Liver (tissue), 9 donors: Measurements from ENCODE around the gene CRISPLD2. TPM values are rescaled to one million over a fixed set of nuclear protein-coding genes. Genes with fewer than 3 reads are reported as not detected.

Experiments
- DNase-seq: peaks from one replicate; pipeline ENCODE4 v3.0.0-alpha.2; 2017; ENCODE audit warnings: low spot score
- H3K27ac ChIP-seq, 2 donors: one replicate each; pipeline ENCODE4 v1.7.0; 2013; ENCODE audit warnings: inconsistent platforms in 2 of 2, low read length in 2 of 2, control low read depth in 1 of 2, low read depth in 1 of 2, mild to moderate bottlenecking in 1 of 2
- H3K27me3 ChIP-seq, 4 donors: one replicate each; pipeline versions ENCODE4 v1.6.1 to v1.7.0; 2013; ENCODE audit warnings: low read length in 3 of 4, inconsistent platforms in 1 of 4, mild to moderate bottlenecking in 1 of 4, moderate library complexity in 1 of 4; ENCODE audit not compliant: control insufficient read depth in 4 of 4, insufficient read depth in 4 of 4
- H3K36me3 ChIP-seq, 4 donors: one replicate each; pipeline versions ENCODE4 v1.6.1 to v1.7.0; 2013; ENCODE audit warnings: low read length in 3 of 4, mild to moderate bottlenecking in 3 of 4, low read depth in 1 of 4, moderate library complexity in 1 of 4; ENCODE audit not compliant: control insufficient read depth in 4 of 4, insufficient read depth in 3 of 4
- H3K4me1 ChIP-seq, 4 donors: one replicate each; pipeline versions ENCODE4 v1.6.1 to v1.7.0; 2013; ENCODE audit warnings: low read length in 3 of 4, mild to moderate bottlenecking in 3 of 4, moderate library complexity in 1 of 4; ENCODE audit not compliant: control insufficient read depth in 4 of 4, insufficient read depth in 4 of 4
- H3K4me3 ChIP-seq, 3 donors: one replicate each; pipeline versions ENCODE4 v1.6.1 to v1.7.0; 2013; ENCODE audit warnings: low read length in 3 of 3, control low read depth in 1 of 3, low read depth in 1 of 3, mild to moderate bottlenecking in 1 of 3
- H3K9ac ChIP-seq, 2 donors: one replicate each; pipeline ENCODE4 v1.7.0; 2013; ENCODE audit warnings: low read length in 2 of 2, mild to moderate bottlenecking in 2 of 2, moderate library complexity in 2 of 2, control low read depth in 1 of 2, low read depth in 1 of 2
- H3K9me3 ChIP-seq, 4 donors: one replicate each; pipeline versions ENCODE4 v1.6.1 to v1.7.0; 2013; ENCODE audit warnings: low read length in 3 of 4; ENCODE audit not compliant: control insufficient read depth in 4 of 4
- GABPA ChIP-seq, 2 donors: IDR thresholded peaks in 1 of 2; conservative IDR thresholded peaks in 1 of 2; 2 replicates each; pipeline ENCODE4 v1.6.1; 2016; ENCODE audit warnings: antibody characterized with exemption in 2 of 2, mild to moderate bottlenecking in 1 of 2, moderate library complexity in 1 of 2
- HNF4A ChIP-seq, 2 donors: conservative IDR thresholded peaks; 2 replicates each; pipeline ENCODE4 v1.6.1; 2016; ENCODE audit warnings: antibody characterized with exemption in 2 of 2, mild to moderate bottlenecking in 2 of 2
- HNF4G ChIP-seq: IDR thresholded peaks from 2 replicates; pipeline ENCODE4 v1.6.1; 2016; ENCODE audit warnings: antibody characterized with exemption
- JUND ChIP-seq, 2 donors: IDR thresholded peaks; 2 replicates each; pipeline ENCODE4 v1.6.1; 2016; ENCODE audit warnings: antibody characterized with exemption in 2 of 2
- NR2F2 ChIP-seq: IDR thresholded peaks from 2 replicates; pipeline ENCODE4 v1.6.1; 2016; ENCODE audit warnings: antibody characterized with exemption
- SP1 ChIP-seq: IDR thresholded peaks from 2 replicates; pipeline ENCODE4 v1.6.1; 2018; ENCODE audit warnings: antibody characterized with exemption, mild to moderate bottlenecking
- TAF1 ChIP-seq: conservative IDR thresholded peaks from 2 replicates; pipeline ENCODE4 v1.6.1; 2016; ENCODE audit warnings: antibody characterized with exemption, mild to moderate bottlenecking
- YY1 ChIP-seq: IDR thresholded peaks from 2 replicates; pipeline ENCODE4 v1.6.1; 2016; ENCODE audit warnings: antibody characterized with exemption, mild to moderate bottlenecking
- WGBS: extraction: QIAGEN DNeasy Blood & Tissue Kit; methylation state at CpG from one replicate; pipeline ENCODE4 v1.1.7; 2013; 5-methylcytosine and 5-hydroxymethylcytosine counted together
- polyA plus RNA-seq, 2 donors: library from polyadenylated mRNA; stranded (reverse) in 1 of 2; unstranded in 1 of 2; fragments of 200-250 nt in 1 of 2; fragments of >200 nt in 1 of 2; fragmentation: Nextera tagmentation in 1 of 2; extraction: Ambion mirVana in 1 of 2; gene quantifications; one replicate each; pipeline versions ENCODE4 v1.2.1 to v1.2.3, GENCODE V29; 2013 to 2015
- total RNA-seq, 2 donors: library from RNA; depleted of rRNA; stranded (reverse); fragments of >200 nt; gene quantifications; one replicate each; pipeline ENCODE4 v1.2.3, GENCODE V29; 2014
- TF ChIP-seq, protein P1 (sequence below): IDR thresholded peaks from 2 replicates; pipeline ENCODE4 v1.6.1; 2016; ENCODE audit warnings: antibody characterized with exemption, mild to moderate bottlenecking
- TF ChIP-seq, protein P2 (sequence below): IDR thresholded peaks from 2 replicates; pipeline ENCODE4 v1.6.1; 2016; ENCODE audit warnings: antibody characterized with exemption
- TF ChIP-seq, protein P3 (sequence below): fragments of 150-350 bp; IDR thresholded peaks from 2 replicates; pipeline ENCODE4 v1.5.1; 2017; ENCODE audit warnings: improper control_type of control experiment, low read depth, low read length; ENCODE audit not compliant: missing input control
- donor health status: healthy.
- donor health status: healthy.
- donor health status: healthy.
- donor health status: healthy.
- donor health status: healthy.

The CRISPLD2 gene
- total and polyA plus RNA-seq, 4 donors, result 2.6 to 14.8 (median 4.1) TPM

DNA sequence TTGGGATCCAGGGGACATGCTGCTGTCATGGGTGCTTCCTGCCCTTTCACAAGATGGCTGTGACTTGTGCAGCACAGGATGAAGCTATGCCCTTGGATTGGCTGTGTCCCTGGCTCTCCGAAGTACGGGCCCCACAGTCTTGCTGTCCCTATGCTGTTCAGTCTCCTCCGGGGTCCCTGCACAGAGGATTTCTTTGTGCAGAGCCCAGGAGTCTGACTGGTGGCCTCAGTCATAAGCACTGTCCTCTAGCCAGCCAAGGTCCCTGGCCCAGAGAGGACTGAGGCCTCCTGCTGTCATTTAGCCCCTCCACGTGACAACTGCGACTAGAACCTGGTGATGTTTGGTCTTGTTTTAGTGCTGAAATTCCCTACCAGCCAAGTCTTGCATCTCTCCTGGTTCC, 42.4 kb upstream of the CRISPLD2 start (continued):
- TF ChIP-seq, protein P1, sequence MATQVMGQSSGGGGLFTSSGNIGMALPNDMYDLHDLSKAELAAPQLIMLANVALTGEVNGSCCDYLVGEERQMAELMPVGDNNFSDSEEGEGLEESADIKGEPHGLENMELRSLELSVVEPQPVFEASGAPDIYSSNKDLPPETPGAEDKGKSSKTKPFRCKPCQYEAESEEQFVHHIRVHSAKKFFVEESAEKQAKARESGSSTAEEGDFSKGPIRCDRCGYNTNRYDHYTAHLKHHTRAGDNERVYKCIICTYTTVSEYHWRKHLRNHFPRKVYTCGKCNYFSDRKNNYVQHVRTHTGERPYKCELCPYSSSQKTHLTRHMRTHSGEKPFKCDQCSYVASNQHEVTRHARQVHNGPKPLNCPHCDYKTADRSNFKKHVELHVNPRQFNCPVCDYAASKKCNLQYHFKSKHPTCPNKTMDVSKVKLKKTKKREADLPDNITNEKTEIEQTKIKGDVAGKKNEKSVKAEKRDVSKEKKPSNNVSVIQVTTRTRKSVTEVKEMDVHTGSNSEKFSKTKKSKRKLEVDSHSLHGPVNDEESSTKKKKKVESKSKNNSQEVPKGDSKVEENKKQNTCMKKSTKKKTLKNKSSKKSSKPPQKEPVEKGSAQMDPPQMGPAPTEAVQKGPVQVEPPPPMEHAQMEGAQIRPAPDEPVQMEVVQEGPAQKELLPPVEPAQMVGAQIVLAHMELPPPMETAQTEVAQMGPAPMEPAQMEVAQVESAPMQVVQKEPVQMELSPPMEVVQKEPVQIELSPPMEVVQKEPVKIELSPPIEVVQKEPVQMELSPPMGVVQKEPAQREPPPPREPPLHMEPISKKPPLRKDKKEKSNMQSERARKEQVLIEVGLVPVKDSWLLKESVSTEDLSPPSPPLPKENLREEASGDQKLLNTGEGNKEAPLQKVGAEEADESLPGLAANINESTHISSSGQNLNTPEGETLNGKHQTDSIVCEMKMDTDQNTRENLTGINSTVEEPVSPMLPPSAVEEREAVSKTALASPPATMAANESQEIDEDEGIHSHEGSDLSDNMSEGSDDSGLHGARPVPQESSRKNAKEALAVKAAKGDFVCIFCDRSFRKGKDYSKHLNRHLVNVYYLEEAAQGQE, result no peak
- TF ChIP-seq YY1 (no peak), JUND (IDR thresholded peaks at IDR 0.05) (no peak), TAF1 (no peak), HNF4A (conservative IDR thresholded peaks at IDR 0.05) (no peak)

DNA sequence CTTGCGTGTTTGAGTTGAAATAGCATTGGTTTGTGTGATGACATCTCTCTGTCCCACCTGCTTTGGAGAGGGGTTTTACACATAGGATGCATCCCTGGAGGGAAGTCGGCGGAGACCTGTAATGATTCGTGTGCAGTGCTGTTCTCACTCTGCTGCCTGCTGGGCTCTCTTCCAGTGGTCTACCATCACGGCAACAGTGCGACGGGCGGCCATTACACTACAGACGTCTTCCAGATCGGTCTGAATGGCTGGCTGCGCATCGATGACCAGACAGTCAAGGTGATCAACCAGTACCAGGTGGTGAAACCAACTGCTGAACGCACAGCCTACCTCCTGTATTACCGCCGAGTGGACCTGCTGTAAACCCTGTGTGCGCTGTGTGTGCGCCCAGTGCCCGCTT, 41.1 kb upstream of the CRISPLD2 start:
- no peaks in the 10 kb centered on the region for H3K4me1 ChIP-seq
- no peak overlapping the region for H3K9ac ChIP-seq
- DNase-seq, result no peak
- H3K27me3 ChIP-seq, result no peaks in the 10 kb centered on the region
- WGBS, result 98% methylated on average over 18 of the region's 18 CpGs
- no peak overlapping the region for H3K4me3 ChIP-seq
- no peak for TF ChIP-seq GABPA (IDR thresholded peaks at IDR 0.05 in 1 of 2, conservative IDR thresholded peaks at IDR 0.05 in 1 of 2)
- no peak for TF ChIP-seq HNF4G
- TF ChIP-seq SP1, result no peak
- TF ChIP-seq, protein P2, sequence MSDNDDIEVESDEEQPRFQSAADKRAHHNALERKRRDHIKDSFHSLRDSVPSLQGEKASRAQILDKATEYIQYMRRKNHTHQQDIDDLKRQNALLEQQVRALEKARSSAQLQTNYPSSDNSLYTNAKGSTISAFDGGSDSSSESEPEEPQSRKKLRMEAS, result no peak
- TF ChIP-seq, protein P3, sequence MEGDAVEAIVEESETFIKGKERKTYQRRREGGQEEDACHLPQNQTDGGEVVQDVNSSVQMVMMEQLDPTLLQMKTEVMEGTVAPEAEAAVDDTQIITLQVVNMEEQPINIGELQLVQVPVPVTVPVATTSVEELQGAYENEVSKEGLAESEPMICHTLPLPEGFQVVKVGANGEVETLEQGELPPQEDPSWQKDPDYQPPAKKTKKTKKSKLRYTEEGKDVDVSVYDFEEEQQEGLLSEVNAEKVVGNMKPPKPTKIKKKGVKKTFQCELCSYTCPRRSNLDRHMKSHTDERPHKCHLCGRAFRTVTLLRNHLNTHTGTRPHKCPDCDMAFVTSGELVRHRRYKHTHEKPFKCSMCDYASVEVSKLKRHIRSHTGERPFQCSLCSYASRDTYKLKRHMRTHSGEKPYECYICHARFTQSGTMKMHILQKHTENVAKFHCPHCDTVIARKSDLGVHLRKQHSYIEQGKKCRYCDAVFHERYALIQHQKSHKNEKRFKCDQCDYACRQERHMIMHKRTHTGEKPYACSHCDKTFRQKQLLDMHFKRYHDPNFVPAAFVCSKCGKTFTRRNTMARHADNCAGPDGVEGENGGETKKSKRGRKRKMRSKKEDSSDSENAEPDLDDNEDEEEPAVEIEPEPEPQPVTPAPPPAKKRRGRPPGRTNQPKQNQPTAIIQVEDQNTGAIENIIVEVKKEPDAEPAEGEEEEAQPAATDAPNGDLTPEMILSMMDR, result no peak
- TF ChIP-seq YY1, result no peak
- H3K36me3 ChIP-seq, result peaks cover 15 to 43% (median 20%) of the 10 kb centered on the region in 4 donors
- H3K27ac ChIP-seq, result no peak overlapping the region
- H3K9me3 ChIP-seq, result no peaks in the 10 kb centered on the region

DNA sequence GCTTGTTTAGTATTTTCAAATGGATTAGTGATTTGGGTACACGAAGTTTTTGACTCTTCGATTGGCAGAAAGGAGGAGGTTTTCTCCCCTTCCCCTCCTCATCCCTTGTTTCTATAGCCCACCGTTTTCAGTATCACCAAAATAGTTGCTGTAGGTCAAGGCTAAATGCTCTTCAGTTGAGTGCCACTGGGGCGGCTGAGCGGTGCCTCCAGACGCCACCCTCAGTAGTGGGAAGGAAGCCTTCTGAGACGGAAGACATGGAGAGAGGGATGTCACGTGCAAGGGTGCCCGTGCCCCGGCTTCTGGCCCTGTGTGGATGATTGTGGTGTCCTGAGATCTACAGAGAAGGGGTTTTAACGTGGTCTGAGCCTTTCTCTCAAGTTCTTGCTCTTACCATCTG, 39.7 kb upstream of the CRISPLD2 start:
- Histone ChIP-seq H3K4me1 (no peaks in the 10 kb centered on the region), H3K9ac (no peak overlapping the region), H3K4me3 (no peak overlapping the region), H3K36me3 (peaks cover 13 to 38% (median 18%) of the 10 kb centered on the region in 4 donors), H3K9me3 (no peaks in the 10 kb centered on the region), H3K27me3 (no peaks in the 10 kb centered on the region), H3K27ac (no peak overlapping the region)
- TF ChIP-seq NR2F2, result no peak
- TF ChIP-seq, protein P2, result no peak
- WGBS, result 96% methylated on average over 11 of the region's 11 CpGs
- DNase-seq, result no peak
